GM12875 (cell line): Measurements from ENCODE around the gene ABCA1.
"Not testable (repeated sequence)": the region's sequence is repeated elsewhere in the genome, so short reads cannot be mapped to it uniquely, and the experiment has no call there.

Experiments used
- H3K4me3 ChIP-seq: one replicate; pipeline ENCODE4 v1.5.1; 2011; ENCODE audit warnings: low read depth, low read length, control low read depth
- TF ChIP-seq, protein P1 (sequence below): IDR thresholded peaks from 2 replicates; pipeline ENCODE4 v1.5.1; 2011; ENCODE audit warnings: low read depth, mild to moderate bottlenecking, control low read depth, inconsistent platforms, low read length, moderate library complexity, borderline replicate concordance; ENCODE audit not compliant: insufficient read depth

ABCA1 gene

DNA sequence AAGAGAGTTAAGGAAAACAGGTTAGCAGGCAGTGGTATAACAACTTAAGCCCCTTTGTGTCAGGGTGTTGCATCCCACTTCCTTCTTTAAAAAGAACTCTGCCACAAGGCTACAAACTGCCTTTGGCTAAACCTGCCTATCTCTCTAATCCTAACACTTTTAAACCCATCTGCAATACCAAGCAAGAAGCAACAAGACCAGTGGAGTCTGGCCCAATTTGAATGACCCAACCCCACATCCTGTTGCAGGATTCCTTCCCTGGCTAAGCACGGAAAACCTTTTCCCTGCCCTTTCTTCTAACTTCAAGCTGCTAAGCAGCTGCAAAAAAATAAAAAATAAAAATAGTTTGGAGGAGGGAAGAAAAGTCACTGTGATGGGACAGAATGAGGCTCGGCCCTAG is 27.1 kb downstream of the ABCA1 start:
- H3K4me3 ChIP-seq: no peak overlapping the region
- TF ChIP-seq, protein P1, sequence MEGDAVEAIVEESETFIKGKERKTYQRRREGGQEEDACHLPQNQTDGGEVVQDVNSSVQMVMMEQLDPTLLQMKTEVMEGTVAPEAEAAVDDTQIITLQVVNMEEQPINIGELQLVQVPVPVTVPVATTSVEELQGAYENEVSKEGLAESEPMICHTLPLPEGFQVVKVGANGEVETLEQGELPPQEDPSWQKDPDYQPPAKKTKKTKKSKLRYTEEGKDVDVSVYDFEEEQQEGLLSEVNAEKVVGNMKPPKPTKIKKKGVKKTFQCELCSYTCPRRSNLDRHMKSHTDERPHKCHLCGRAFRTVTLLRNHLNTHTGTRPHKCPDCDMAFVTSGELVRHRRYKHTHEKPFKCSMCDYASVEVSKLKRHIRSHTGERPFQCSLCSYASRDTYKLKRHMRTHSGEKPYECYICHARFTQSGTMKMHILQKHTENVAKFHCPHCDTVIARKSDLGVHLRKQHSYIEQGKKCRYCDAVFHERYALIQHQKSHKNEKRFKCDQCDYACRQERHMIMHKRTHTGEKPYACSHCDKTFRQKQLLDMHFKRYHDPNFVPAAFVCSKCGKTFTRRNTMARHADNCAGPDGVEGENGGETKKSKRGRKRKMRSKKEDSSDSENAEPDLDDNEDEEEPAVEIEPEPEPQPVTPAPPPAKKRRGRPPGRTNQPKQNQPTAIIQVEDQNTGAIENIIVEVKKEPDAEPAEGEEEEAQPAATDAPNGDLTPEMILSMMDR: no peak

DNA sequence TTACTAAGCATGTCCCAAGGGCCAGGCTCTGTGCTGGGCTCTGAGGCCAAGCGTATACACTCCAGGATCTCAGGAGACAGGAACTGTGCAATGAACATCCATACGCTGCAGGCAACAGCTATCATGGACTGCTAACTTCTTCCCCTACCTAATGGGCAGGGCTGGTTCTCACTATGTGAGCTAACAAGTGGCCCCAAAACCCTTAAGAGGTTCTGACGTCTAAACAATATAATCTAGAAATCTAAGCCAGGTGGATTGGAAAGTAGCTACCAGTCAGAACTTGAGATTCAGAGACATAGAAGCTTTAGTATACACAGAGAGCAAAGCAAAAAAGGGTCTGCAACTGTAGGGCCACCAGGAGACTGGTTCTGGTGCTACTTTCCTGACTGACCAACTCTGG is 27.6 kb downstream of the ABCA1 start:
- no peak overlapping the region for H3K4me3 ChIP-seq
- TF ChIP-seq, protein P1: no peak

DNA sequence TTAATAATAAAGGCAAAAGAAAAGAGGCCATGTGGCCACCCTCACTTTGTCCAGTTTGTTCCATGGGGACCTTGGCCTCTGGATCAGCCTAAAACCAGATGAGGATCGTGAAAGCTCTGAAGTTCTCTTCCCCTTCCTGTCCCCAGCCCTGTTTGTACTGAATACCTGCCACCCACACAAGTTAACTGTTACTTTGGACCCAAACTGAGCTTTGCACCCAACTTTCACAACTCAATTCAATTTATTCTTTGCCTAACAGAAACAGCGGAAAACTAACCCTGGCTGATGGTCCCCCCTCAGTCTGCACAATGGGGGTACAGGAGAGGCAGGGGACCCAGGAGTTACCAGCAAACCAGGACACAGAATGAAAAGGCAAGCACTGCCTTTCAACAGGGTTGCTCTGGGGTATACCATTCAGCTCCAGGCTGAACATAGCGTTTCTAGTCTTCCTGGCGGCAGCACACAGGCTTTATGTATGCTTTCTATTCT is 28.2 kb downstream of the ABCA1 start:
- TF ChIP-seq, protein P1: no peak
- H3K4me3 ChIP-seq: no peak overlapping the region

DNA sequence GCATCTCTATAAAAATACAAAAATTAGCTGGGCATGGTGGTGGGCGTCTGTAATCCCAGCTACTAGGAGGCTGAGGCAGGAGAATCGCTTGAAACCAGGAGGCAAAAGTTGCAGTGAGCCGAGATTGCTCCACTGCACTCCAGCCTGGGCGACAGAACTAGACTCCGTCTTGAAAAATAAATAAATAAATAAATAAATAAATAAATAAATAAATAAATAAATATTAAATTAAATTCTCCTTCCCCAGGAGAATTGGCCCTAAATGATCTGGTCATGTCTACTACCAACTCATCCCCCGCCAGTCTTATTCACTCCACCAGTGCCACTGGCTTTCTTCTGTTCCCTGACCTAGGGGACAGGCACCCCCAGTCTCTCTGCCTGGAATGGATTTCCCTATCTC is 29.6 kb downstream of the ABCA1 start:
- H3K4me3 ChIP-seq: not testable (repeated sequence)

DNA sequence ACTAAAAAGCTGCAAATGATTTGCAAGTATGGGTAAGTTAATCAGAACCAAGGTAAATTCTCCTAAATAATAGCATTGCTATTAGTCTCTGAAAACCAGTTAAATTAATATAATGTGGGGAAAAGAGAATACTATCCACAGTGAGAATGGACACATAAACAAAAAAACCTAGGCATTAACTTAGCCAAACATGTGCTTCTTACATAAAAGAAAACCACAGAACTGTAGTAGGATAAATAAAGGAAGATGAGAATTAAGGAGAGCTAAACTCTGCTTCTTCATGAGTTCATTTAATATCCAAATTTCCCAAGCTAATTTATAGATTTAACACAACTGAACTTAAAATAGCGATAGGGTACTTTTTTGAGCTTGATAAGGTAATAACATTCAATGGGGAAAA is 31.8 kb downstream of the ABCA1 start:
- TF ChIP-seq, protein P1: no peak
- no peak overlapping the region for H3K4me3 ChIP-seq

DNA sequence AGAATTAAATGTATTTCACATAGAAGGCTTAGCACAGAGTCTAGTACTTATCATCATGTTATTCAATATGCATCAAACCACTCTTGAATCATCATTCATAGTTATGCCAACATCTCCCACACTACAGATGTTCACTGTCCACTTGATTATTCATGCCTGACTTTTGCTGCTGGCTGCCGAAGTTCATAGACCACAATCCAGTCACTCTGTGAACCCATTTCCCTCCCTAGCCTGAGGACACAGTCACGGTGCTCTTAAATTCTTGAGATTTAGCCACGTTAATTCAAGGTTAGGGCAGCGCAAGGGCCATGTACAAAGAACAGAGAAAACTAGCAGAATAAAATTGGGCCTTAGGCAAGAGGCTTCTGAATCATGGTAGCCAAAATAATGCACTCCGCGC is 32.4 kb downstream of the ABCA1 start:
- TF ChIP-seq, protein P1: no peak
- no peak overlapping the region for H3K4me3 ChIP-seq

DNA sequence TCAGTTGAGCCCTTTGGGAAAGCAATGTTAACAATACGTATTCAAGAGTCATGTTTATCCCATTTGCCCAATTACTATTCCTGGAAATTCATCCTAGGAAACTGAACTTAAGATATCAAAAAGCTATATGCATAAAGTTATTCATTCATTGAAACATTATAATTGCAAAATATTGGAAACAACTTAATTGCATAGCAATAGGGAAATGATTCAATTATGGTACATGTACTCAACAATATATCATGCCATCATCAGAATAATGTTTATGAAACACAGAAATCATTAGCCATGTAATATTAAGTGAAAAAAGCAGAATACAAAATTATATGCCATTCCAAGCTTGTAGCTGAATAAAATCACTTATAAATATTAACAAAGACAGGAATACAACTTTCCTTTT is 35.3 kb downstream of the ABCA1 start:
- no peak overlapping the region for H3K4me3 ChIP-seq
- TF ChIP-seq, protein P1: no peak

DNA sequence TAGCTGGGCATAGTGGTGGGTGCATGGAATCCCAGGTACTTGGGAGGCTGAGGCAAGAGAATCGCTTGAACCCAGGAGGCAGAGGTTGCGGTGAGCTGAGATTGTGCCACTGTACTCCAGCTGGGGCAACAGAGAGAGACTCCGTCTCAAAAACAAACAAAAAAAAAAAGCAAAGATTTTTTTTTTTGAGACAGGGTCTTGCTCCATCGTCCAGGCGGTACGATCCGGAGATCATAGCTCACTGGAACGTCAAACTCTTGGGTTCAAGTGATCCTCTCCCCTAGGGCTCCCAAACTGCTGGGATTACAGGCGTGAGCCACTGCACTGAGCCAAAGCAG is 37.6 kb downstream of the ABCA1 start:
- TF ChIP-seq, protein P1: no peak
- no peak overlapping the region for H3K4me3 ChIP-seq
